OCI-LY1 (cell line): ENCODE data around the gene KCNA3.

Experiments
- CTCF ChIP-seq: fragments of 200-600 bp; sonication (generic), shearing (Covaris generic); IDR thresholded peaks from 2 replicates; pipeline ENCODE4 v1.5.1; 2017; ENCODE audit warnings: mild to moderate bottlenecking, antibody characterized with exemption, low read length, moderate library complexity, mixed read lengths
- EZH2 ChIP-seq: fragments of 200-600 bp; sonication (generic), shearing (Covaris generic); IDR thresholded peaks from 2 replicates; pipeline ENCODE4 v1.8.0; 2017; ENCODE audit warnings: borderline replicate concordance, mixed run types, mild to moderate bottlenecking, antibody characterized with exemption, low read length, moderate library complexity, mixed read lengths

GRCh38 chr1:110676970-110677369 is 2.2 kb upstream of the KCNA3 start:
- TF ChIP-seq CTCF (no peak), EZH2 (no peak)
